ENCODE measurements around the gene C10orf53.

The C10orf53 gene

GRCh38 chr10:49738616-49739360, 59.3 kb downstream of the C10orf53 start:
- DNase-seq: peak; percentile 55

DNA sequence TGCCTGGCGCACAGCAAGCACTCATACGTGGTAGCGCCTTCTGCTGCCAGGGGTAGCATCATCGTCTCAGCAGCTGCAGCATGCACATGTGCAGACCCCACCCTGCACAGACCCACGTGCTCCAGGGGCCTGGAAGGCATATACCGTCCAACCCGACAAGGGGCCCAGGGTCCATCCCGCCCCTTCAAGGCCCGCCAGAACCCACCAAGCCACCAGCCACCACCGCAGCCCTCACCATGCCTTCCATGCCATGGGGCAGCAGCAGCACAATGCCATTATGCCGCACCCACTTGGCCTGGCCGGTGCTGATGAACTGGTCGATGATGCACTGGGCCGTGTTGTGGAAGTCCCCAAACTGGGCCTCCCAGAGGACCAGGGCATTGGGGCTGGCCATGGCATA, 60.0 kb downstream of the C10orf53 start:
- DNase-seq: no peak

GRCh38 chr10:49740346-49741107, 61.1 kb downstream of the C10orf53 start:
- DNase-seq: no peak

DNA sequence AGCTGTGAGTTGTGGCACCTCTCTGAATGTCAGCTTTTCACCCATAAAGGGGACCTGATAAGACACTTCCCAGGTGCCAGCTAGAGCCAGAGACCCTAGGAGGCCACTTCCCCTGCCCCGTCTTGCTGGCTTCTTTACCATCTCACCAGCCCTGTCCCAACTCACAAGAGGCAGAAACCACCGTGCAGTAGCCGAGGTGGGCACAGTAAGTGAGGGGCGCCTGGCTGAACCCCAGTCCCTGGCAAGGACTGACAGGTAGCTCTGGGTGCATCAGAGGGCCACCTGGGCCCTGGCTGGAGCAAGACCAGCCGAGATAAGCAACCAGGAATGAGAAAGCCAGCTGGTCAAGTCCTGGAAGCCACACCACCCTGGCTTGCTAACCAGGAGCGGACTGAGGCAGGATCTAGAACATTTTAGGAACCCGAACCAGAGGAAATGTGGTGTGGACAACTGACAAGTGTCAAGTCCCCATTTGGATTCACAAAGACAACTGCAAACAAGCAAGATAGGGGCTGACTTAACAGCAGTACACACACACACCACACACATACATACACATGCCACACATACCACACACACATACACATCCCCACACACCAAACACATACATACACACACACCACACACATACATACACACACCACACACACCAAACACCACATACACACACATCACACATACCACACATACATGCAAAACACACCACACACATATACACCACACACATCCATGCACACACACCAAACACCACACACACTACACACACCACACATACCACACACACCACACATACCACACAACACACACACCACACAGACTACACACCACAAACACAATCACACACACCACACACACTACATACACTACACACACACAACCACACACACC, 61.9 kb downstream of the C10orf53 start:
- DNase-seq: no peak

- DNase-seq: no peak
Observed at GRCh38 chr10:49742683-49743463, 63.4 kb downstream of the C10orf53 start.

GRCh38 chr10:49743464-49744075, 64.1 kb downstream of the C10orf53 start:
- no peak for DNase-seq

DNA sequence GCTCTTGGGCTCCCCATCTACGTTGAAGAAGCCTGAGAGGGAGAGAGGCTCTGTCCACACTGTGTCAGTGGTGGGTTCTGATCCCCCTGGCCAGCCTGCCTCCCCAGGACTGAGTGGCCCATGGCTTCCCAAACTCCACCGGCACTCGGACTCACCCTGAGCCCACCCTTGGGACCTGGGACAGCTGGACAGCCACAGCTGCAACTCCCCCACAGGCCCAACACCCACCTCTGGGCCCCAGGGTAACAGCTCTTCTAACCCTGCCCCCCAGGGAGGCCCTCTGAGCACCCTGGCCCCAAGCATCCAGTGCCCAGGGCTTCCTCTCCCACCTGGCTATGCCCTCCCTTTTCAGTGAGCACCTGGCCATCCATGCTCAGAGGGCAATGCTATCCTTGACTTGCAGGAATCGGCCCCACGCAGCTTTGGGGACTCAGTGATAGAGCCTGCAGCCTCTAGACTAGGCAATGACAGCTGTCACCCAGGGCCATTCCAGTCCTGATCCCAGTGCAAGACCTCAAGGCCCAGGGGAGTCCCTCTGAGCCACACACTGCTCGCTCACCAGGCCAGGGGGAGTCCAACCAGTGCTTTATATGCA, 64.7 kb downstream of the C10orf53 start:
- DNase-seq: no peak

- DNase-seq: no peak
Observed at GRCh38 chr10:49744924-49745605, 65.6 kb downstream of the C10orf53 start.

- DNase-seq: no peak
Observed at GRCh38 chr10:49745756-49746155, 66.3 kb downstream of the C10orf53 start.

GRCh38 chr10:49746626-49747302, 67.3 kb downstream of the C10orf53 start:
- DNase-seq: no peak
